NCI-H345 treated with DMSO at 0.1 percent for 48 hours (cell line): ENCODE results near the gene TFEB.
"Not testable (repeated sequence)": the region's sequence is repeated elsewhere in the genome, so short reads cannot be mapped to it uniquely, and the experiment has no call there.

Source experiments
- DNase-seq: peaks from one replicate; lab custom pipeline; 2025; ENCODE audit not compliant: unreplicated experiment; lab: John Stamatoyannopoulos, UW

Gene TFEB

GRCh38 chr6:41766043-41766664 is 30.7 kb upstream of the TFEB start:
- DNase-seq, result not testable (repeated sequence)

GRCh38 chr6:41763470-41763869 is 28.1 kb upstream of the TFEB start:
- no peak for DNase-seq

GRCh38 chr6:41759905-41760579 is 24.6 kb upstream of the TFEB start:
- no peak for DNase-seq

- no peak for DNase-seq
Observed at GRCh38 chr6:41759106-41759904, 23.9 kb upstream of the TFEB start.

GRCh38 chr6:41758641-41759035 is 23.2 kb upstream of the TFEB start:
- no peak for DNase-seq

- DNase-seq, result no peak
Observed at GRCh38 chr6:41757931-41758640, 22.7 kb upstream of the TFEB start.

- DNase-seq, result no peak
Observed at GRCh38 chr6:41757271-41757670, 21.9 kb upstream of the TFEB start.

- DNase-seq, result no peak
Observed at GRCh38 chr6:41756354-41756753, 20.9 kb upstream of the TFEB start.

GRCh38 chr6:41755895-41756294 is 20.5 kb upstream of the TFEB start:
- no peak for DNase-seq

GRCh38 chr6:41750374-41750773 is 15.0 kb upstream of the TFEB start:
- no peak for DNase-seq

- DNase-seq, result no peak
Observed at GRCh38 chr6:41748542-41748941, 13.1 kb upstream of the TFEB start.

GRCh38 chr6:41748102-41748477 is 12.7 kb upstream of the TFEB start:
- no peak for DNase-seq

GRCh38 chr6:41747256-41748101 is 12.1 kb upstream of the TFEB start, which contains the start of gene PGC:
PGC (minus strand) TSS chr6:41747397; CDS start chr6:41747334, 63 bp downstream.
- no peak for DNase-seq

GRCh38 chr6:41746107-41746506 is 10.7 kb upstream of the TFEB start:
- no peak for DNase-seq

GRCh38 chr6:41744236-41744787 is 8.9 kb upstream of the TFEB start:
- DNase-seq, result no peak

GRCh38 chr6:41743406-41744235 is 8.2 kb upstream of the TFEB start:
- no peak for DNase-seq

- DNase-seq, result no peak
Observed at GRCh38 chr6:41741625-41742490, 6.5 kb upstream of the TFEB start.

GRCh38 chr6:41740366-41741162 is 5.2 kb upstream of the TFEB start:
- DNase-seq, result no peak
